Activated CD4-positive, alpha-beta T cell treated with anti-CD3 and anti-CD28 coated beads for 36 hours (primary cell): ENCODE results near the gene OGDHL. TPM values are rescaled to one million over a fixed set of nuclear protein-coding genes. Genes with fewer than 3 reads are reported as not detected.

Source experiments
- ATAC-seq: fragments of 200-7000 bp; cut with Tn5 transposase; one replicate; pipeline ENCODE4 v1.10.0; 2021; ENCODE audit warnings: mild to moderate bottlenecking, moderate library complexity
- CTCF ChIA-PET: fragments of 350-600 bp; sonication (Branson Sonifier 250); formaldehyde crosslinking; loops from one replicate; lab custom pipeline; 2021; ENCODE audit warnings: antibody characterized with exemption; lab: Charles Lee
- POLR2A ChIA-PET: fragments of 350-600 bp; sonication (Branson Sonifier 250); formaldehyde crosslinking; loops from one replicate; lab custom pipeline; 2021; ENCODE audit warnings: antibody characterized with exemption, inconsistent platforms; lab: Charles Lee
- DNase-seq: peaks from one replicate; pipeline ENCODE4 v3.0.0-alpha.2; 2020
- H3K27ac Mint-ChIP-seq: one replicate; pipeline ENCODE4 v1.8.0; 2021; ENCODE audit warnings: mixed read lengths
- H3K27me3 Mint-ChIP-seq: one replicate; pipeline ENCODE4 v1.8.0; 2021; ENCODE audit warnings: mixed read lengths
- H3K36me3 Mint-ChIP-seq: one replicate; pipeline ENCODE4 v1.8.0; 2021; ENCODE audit warnings: low read depth, mixed read lengths
- H3K4me1 Mint-ChIP-seq: one replicate; pipeline ENCODE4 v1.8.0; 2021; ENCODE audit warnings: mixed read lengths
- H3K4me3 Mint-ChIP-seq: one replicate; pipeline ENCODE4 v1.8.0; 2021; ENCODE audit warnings: mild to moderate bottlenecking, moderate library complexity, mixed read lengths
- H3K9me3 Mint-ChIP-seq: one replicate; pipeline ENCODE4 v1.8.0; 2021; ENCODE audit warnings: low read depth, mixed read lengths
- intact Hi-C, 2 experiments: fragments of 100-400 bp; cut with DNase I in 1 of 2; cut with micrococcal nuclease in 1 of 2; formaldehyde crosslinking; loops; one replicate each; pipeline versions ENCODE4 v1.14.2 to v1.15.1; 2022 to 2024; cut with DNase I, micrococcal nuclease
- total RNA-seq, 2 experiments: library from RNA; stranded (reverse); gene quantifications; one replicate each; pipeline ENCODE4 v1.2.3, GENCODE V29; 2021

Gene OGDHL
- total RNA-seq, 2 experiments from 2014 or later, result 0.44 to 0.73 TPM

- CTCF ChIA-PET, result interaction anchor here (0.8 kb wide), 1 partner anchor 105 kb away, joined by 3 read pairs; no protein-coding TSS in a partner anchor
- no peaks in the 10 kb centered on the region for H3K36me3 Mint-ChIP-seq
- H3K4me3 Mint-ChIP-seq, result no peak overlapping the region
- intact Hi-C loops, result no loop called here
- DNase-seq (no peak), ATAC-seq (no peak)
- H3K9me3 Mint-ChIP-seq, result no peaks in the 10 kb centered on the region
- POLR2A ChIA-PET, result no interaction called here
- no peak overlapping the region for H3K27ac Mint-ChIP-seq
- H3K27me3 Mint-ChIP-seq, result peaks cover 19% of the 10 kb centered on the region
- no peaks in the 10 kb centered on the region for H3K4me1 Mint-ChIP-seq
Measured at GRCh38 chr10:49700997-49701396, 61.1 kb downstream of the OGDHL start.

- no peak overlapping the region for H3K4me3 Mint-ChIP-seq
- H3K36me3 Mint-ChIP-seq, result no peaks in the 10 kb centered on the region
- CTCF ChIA-PET, result no interaction called here
- H3K27me3 Mint-ChIP-seq, result peaks cover 19% of the 10 kb centered on the region
- H3K4me1 Mint-ChIP-seq, result no peaks in the 10 kb centered on the region
- H3K9me3 Mint-ChIP-seq, result no peaks in the 10 kb centered on the region
- POLR2A ChIA-PET, result no interaction called here
- no peak overlapping the region for H3K27ac Mint-ChIP-seq
- ATAC-seq (no peak), DNase-seq (no peak)
- intact Hi-C loops, result no loop called here
Measured at GRCh38 chr10:49700211-49700610, 61.9 kb downstream of the OGDHL start.

DNA sequence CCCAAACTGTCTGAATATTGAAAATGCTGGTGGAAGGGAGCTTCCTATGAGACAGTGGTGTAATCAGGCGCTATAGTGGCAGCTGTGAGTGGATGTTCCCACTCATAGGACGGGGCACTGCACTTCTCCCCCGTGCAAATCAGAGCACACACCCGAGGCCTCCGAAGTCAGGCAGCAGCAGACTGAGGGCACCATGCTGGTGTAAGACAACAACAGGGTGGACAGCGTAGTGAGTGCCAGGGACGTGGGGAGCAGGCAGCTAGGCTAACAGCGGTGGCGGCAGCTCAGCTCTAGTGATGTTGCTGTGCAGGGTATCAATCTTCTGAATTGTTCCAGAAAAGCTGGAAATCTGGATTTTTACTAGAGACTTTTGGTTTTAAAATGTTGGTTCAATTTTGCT lies 63.4 kb downstream of the OGDHL start:
- Mint-ChIP-seq H3K36me3 (no peaks in the 10 kb centered on the region), H3K4me3 (no peak overlapping the region), H3K27ac (no peak overlapping the region), H3K9me3 (no peaks in the 10 kb centered on the region), H3K27me3 (peaks cover 22% of the 10 kb centered on the region), H3K4me1 (no peaks in the 10 kb centered on the region)
- DNase-seq (no peak), ATAC-seq (no peak)
- POLR2A ChIA-PET, result no interaction called here
- CTCF ChIA-PET, result interaction anchor here (0.5 kb wide), 1 partner anchor 292 kb away, joined by 4 read pairs; no protein-coding TSS in a partner anchor
- intact Hi-C loops, result no loop called here

DNA sequence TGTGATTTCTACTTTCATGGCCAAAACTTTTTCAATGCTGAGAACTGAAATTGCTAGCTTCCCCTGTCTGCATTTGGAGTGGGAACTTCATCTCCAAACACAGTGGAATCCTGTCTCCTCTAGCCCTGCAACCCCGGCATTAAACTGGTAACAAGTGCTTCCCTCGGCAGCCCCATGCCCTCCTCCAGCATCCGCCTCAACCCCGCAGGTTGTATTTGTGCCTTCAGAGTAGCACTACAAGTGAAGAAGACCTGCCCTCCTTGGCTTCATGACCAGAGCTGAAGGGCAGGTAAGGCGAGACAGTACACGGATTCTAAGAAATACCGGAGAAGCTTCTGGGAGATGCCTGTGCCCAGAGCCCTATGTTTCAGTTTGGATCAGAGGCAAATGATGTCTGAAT lies 65.8 kb downstream of the OGDHL start:
- H3K27me3 Mint-ChIP-seq, result peaks cover 27% of the 10 kb centered on the region
- ChIA-PET POLR2A (no interaction called here), CTCF (no interaction called here)
- H3K4me3 Mint-ChIP-seq, result no peak overlapping the region
- intact Hi-C loops, result no loop called here
- no peak overlapping the region for H3K27ac Mint-ChIP-seq
- H3K36me3 Mint-ChIP-seq, result no peaks in the 10 kb centered on the region
- no peaks in the 10 kb centered on the region for H3K4me1 Mint-ChIP-seq
- ATAC-seq, result no peak
- H3K9me3 Mint-ChIP-seq, result no peaks in the 10 kb centered on the region
- DNase-seq, result no peak

GRCh38 chr10:49694466-49694865 lies 67.7 kb downstream of the OGDHL start:
- no peak overlapping the region for H3K4me3 Mint-ChIP-seq
- H3K27me3 Mint-ChIP-seq, result peaks cover 41% of the 10 kb centered on the region
- ChIA-PET CTCF (no interaction called here), POLR2A (no interaction called here)
- DNase-seq (no peak), ATAC-seq (no peak)
- H3K27ac Mint-ChIP-seq, result no peak overlapping the region
- no peaks in the 10 kb centered on the region for H3K36me3 Mint-ChIP-seq
- intact Hi-C loops, result no loop called here
- no peaks in the 10 kb centered on the region for H3K9me3 Mint-ChIP-seq
- no peaks in the 10 kb centered on the region for H3K4me1 Mint-ChIP-seq

- ATAC-seq (no peak), DNase-seq (no peak)
- CTCF ChIA-PET, result no interaction called here
- Mint-ChIP-seq H3K4me3 (no peak overlapping the region), H3K27me3 (peaks cover 56% of the 10 kb centered on the region), H3K4me1 (no peaks in the 10 kb centered on the region), H3K9me3 (peaks cover 2% of the 10 kb centered on the region), H3K27ac (no peak overlapping the region), H3K36me3 (no peaks in the 10 kb centered on the region)
- intact Hi-C loops, result no loop called here
- POLR2A ChIA-PET, result interaction anchor here (0.5 kb wide), 1 partner anchor 21 kb away, joined by 3 read pairs; no protein-coding TSS in a partner anchor
Measured at GRCh38 chr10:49691588-49691987, 70.5 kb downstream of the OGDHL start.

- no peaks in the 10 kb centered on the region for H3K36me3 Mint-ChIP-seq
- no peaks in the 10 kb centered on the region for H3K4me1 Mint-ChIP-seq
- H3K27me3 Mint-ChIP-seq, result peaks cover 52% of the 10 kb centered on the region
- ChIA-PET POLR2A (no interaction called here), CTCF (interaction anchor here (0.7 kb wide), 1 partner anchor 1456 kb away, joined by 4 read pairs; no protein-coding TSS in a partner anchor)
- DNase-seq (no peak), ATAC-seq (no peak)
- intact Hi-C loops, result no loop called here
- peaks cover 2% of the 10 kb centered on the region for H3K9me3 Mint-ChIP-seq
- H3K27ac Mint-ChIP-seq, result no peak overlapping the region
- H3K4me3 Mint-ChIP-seq, result no peak overlapping the region
Measured at GRCh38 chr10:49690698-49691356, 71.3 kb downstream of the OGDHL start.

DNA sequence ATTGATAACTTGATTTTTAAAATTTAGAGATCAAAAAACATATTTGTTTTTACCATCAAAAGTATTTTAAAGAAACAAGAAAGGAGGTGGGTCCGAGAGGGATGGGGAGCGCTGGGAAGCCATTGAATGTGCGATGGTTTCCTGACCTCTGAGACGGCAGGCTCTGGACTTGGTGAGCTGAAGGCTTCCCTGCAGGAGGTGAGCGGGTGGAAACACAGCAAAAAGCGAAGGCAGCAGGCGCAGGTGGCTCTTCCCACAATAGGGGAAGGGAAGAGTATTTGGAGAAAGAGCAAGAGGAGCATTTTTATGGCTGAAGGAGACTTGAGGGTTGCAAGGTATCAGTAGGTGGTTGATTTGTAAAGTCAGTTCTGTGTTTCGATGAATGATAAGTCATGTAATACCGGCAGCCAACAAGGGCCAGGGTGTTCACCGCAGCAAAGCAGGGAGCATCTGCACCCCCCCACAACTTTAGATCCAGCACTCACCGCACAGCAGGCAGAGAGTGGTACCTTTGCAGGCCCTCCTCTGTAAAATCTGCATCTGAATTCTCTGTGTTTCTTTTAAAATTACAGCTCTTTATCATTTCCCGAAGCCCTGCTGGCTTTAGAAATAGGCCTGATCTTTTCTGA lies 72.1 kb downstream of the OGDHL start:
- ChIA-PET CTCF (no interaction called here), POLR2A (no interaction called here)
- no peak for ATAC-seq
- Mint-ChIP-seq H3K27me3 (peaks cover 52% of the 10 kb centered on the region), H3K36me3 (no peaks in the 10 kb centered on the region), H3K27ac (no peak overlapping the region), H3K4me3 (no peak overlapping the region), H3K9me3 (peaks cover 3% of the 10 kb centered on the region), H3K4me1 (no peaks in the 10 kb centered on the region)
- no peak for DNase-seq
- intact Hi-C loops, result no loop called here

- intact Hi-C loops, result no loop called here
- ATAC-seq, result no peak
- Mint-ChIP-seq H3K36me3 (no peaks in the 10 kb centered on the region), H3K27ac (no peak overlapping the region), H3K4me3 (no peak overlapping the region), H3K27me3 (peaks cover 56% of the 10 kb centered on the region), H3K4me1 (no peaks in the 10 kb centered on the region), H3K9me3 (peaks cover 5% of the 10 kb centered on the region)
- no peak for DNase-seq
- POLR2A ChIA-PET, result no interaction called here
- CTCF ChIA-PET, result no interaction called here
Measured at GRCh38 chr10:49688920-49689319, 73.2 kb downstream of the OGDHL start.

- CTCF ChIA-PET, result no interaction called here
- no peak for DNase-seq
- Mint-ChIP-seq H3K4me1 (no peaks in the 10 kb centered on the region), H3K9me3 (peaks cover 5% of the 10 kb centered on the region), H3K4me3 (no peak overlapping the region), H3K27me3 (peaks cover 50% of the 10 kb centered on the region), H3K36me3 (no peaks in the 10 kb centered on the region), H3K27ac (no peak overlapping the region)
- ATAC-seq, result no peak
- intact Hi-C loops, result no loop called here
- POLR2A ChIA-PET, result no interaction called here
Measured at GRCh38 chr10:49688261-49688846, 73.8 kb downstream of the OGDHL start.

- H3K36me3 Mint-ChIP-seq, result no peaks in the 10 kb centered on the region
- no peak for DNase-seq
- peaks cover 6% of the 10 kb centered on the region for H3K9me3 Mint-ChIP-seq
- no peak for ATAC-seq
- no peak overlapping the region for H3K4me3 Mint-ChIP-seq
- no peak overlapping the region for H3K27ac Mint-ChIP-seq
- peaks cover 41% of the 10 kb centered on the region for H3K27me3 Mint-ChIP-seq
- no peaks in the 10 kb centered on the region for H3K4me1 Mint-ChIP-seq
- CTCF ChIA-PET, result no interaction called here
- POLR2A ChIA-PET, result no interaction called here
- intact Hi-C loops, result no loop called here
Measured at GRCh38 chr10:49686651-49687050, 75.5 kb downstream of the OGDHL start.
